Tibial artery (tissue), 4 donors: ENCODE data around the gene PSME1.

Experiments
- DNase-seq, 2 donors: peaks; one replicate each; pipeline ENCODE4 v3.0.0-alpha.2; 2019
- H3K27ac ChIP-seq, 2 donors: fragments of 200-600 bp; sonication (generic) in 1 of 2; 1 replicate in 1 of 2; 2 replicates in 1 of 2; pipeline ENCODE4 v1.5.1; 2018 to 2019; ENCODE audit warnings: mild to moderate bottlenecking in 1 of 2
- H3K27me3 ChIP-seq, 2 donors: fragments of 200-600 bp; sonication (generic) in 1 of 2; one replicate each; pipeline versions ENCODE4 v1.5.1 to v1.6.0; 2016 to 2019
- H3K36me3 ChIP-seq, 3 donors: fragments of 200-600 bp; sonication (generic) in 2 of 3; one replicate each; pipeline ENCODE4 v1.5.1; 2016 to 2019; ENCODE audit warnings: mild to moderate bottlenecking in 2 of 3
- H3K4me1 ChIP-seq, 4 donors: fragments of 200-600 bp; sonication (generic) in 2 of 4; 1 replicate in 3 of 4; 2 replicates in 1 of 4; pipeline ENCODE4 v1.5.1; 2016 to 2019
- H3K4me3 ChIP-seq, 2 donors: fragments of 200-600 bp; sonication (generic) in 1 of 2; 1 replicate in 1 of 2; 2 replicates in 1 of 2; pipeline ENCODE4 v1.5.1; 2018 to 2019; ENCODE audit warnings: mild to moderate bottlenecking in 2 of 2
- H3K9me3 ChIP-seq, 3 donors: fragments of 200-600 bp; sonication (generic) in 1 of 3; one replicate each; pipeline ENCODE4 v1.5.1; 2016 to 2019
- intact Hi-C: fragments of 100-400 bp; cut with DNase I; formaldehyde crosslinking; loops from one replicate; pipeline ENCODE4 v1.15.0; 2023; ENCODE audit warnings: low total_unique reads
- TF ChIP-seq, protein P1 (sequence below), 2 experiments: fragments of 200-600 bp in 1 of 2; fragments of 450-650 bp in 1 of 2; IDR thresholded peaks; one replicate each; pipeline ENCODE4 v1.5.1; 2017 to 2019; ENCODE audit warnings: antibody characterized with exemption in 2 of 2, mild to moderate bottlenecking in 1 of 2, moderate library complexity in 1 of 2

Gene PSME1

DNA sequence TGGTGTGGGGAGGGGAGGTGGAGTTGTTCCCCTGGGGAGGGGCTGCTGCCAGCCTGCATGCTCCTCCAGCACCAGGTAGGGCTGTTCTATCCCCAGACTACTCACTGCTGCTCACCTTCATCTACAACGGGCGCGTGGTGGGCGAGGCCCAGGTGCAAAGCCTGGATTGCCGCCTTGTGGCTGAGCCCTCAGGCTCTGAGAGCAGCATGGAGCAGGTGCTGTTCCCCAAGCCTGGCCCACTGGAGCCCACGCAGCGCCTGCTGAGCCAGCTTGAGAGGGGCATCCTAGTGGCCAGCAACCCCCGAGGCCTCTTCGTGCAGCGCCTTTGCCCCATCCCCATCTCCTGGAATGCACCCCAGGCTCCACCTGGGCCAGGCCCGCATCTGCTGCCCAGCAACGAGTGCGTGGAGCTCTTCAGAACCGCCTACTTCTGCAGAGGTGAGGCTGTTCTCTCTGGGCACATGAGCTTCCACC is 28.6 kb downstream of the PSME1 start:
- no peaks in the 10 kb centered on the region for H3K9me3 ChIP-seq
- peaks cover 47 to 82% (median 63%) of the 10 kb centered on the region in 3 donors for H3K36me3 ChIP-seq
- H3K4me3 ChIP-seq: no peak overlapping the region
- H3K4me1 ChIP-seq: peaks cover 0 to 37% (median 28%) of the 10 kb centered on the region in 4 donors
- DNase-seq: no peak
- no peak overlapping the region for H3K27ac ChIP-seq
- intact Hi-C loops: no loop called here
- H3K27me3 ChIP-seq: no peaks in the 10 kb centered on the region
- TF ChIP-seq, protein P1, sequence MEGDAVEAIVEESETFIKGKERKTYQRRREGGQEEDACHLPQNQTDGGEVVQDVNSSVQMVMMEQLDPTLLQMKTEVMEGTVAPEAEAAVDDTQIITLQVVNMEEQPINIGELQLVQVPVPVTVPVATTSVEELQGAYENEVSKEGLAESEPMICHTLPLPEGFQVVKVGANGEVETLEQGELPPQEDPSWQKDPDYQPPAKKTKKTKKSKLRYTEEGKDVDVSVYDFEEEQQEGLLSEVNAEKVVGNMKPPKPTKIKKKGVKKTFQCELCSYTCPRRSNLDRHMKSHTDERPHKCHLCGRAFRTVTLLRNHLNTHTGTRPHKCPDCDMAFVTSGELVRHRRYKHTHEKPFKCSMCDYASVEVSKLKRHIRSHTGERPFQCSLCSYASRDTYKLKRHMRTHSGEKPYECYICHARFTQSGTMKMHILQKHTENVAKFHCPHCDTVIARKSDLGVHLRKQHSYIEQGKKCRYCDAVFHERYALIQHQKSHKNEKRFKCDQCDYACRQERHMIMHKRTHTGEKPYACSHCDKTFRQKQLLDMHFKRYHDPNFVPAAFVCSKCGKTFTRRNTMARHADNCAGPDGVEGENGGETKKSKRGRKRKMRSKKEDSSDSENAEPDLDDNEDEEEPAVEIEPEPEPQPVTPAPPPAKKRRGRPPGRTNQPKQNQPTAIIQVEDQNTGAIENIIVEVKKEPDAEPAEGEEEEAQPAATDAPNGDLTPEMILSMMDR (IDR thresholded peaks at IDR 0.05): no peak

DNA sequence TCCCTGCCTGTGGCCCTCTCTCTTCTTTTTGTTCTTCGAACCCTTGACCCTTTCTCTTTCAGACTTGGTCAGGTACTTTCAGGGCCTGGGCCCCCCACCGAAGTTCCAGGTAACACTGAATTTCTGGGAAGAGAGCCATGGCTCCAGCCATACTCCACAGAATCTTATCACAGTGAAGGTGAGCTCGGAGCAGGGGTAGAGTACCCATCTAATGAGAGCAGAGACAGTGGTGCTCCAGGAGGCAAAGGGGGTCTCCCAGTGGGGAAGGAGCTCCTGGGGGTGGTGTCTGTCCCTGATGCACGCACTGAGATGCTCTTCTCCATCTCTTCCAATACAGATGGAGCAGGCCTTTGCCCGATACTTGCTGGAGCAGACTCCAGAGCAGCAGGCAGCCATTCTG is 29.8 kb downstream of the PSME1 start:
- peaks cover 47 to 78% (median 63%) of the 10 kb centered on the region in 3 donors for H3K36me3 ChIP-seq
- H3K27me3 ChIP-seq: no peaks in the 10 kb centered on the region
- H3K4me3 ChIP-seq: no peak overlapping the region
- no peaks in the 10 kb centered on the region for H3K9me3 ChIP-seq
- no peak overlapping the region for H3K27ac ChIP-seq
- H3K4me1 ChIP-seq: peaks cover 0 to 32% (median 23%) of the 10 kb centered on the region in 4 donors
- TF ChIP-seq, protein P1 (IDR thresholded peaks at IDR 0.05): no peak
- intact Hi-C loops: no loop called here
- no peak for DNase-seq

DNA sequence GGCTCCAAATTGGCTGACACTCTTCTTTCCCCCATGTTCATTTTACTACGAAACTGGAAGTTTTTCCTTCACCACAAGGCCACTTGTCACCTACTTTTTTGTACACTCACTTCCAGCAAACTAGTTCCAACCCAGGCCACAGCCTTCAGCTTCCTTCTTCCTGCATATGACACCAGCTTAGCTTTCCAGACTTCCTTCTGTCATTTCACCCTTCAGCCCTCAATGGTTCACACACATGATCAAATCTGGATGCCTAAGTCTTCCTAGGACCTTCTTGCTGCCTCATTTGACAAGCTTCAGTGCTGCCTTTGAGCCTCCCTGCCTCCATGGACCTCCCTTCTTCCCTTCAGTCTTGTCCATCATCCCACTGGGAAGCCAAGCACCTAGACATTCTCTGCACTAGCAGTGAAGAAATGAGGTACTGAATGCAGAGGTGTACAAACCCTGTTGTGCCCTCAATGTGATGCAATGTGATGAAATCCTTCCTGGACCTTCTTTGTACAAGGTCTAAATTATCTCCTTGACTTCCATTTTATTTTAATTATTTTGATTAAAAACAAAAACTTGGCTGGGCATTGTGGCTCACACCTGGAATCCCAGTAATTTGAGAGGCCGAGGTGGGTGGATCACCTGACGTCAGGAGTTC is 31.6 kb downstream of the PSME1 start:
- Histone ChIP-seq H3K36me3 (peaks cover 47 to 80% (median 63%) of the 10 kb centered on the region in 3 donors), H3K27ac (no peak overlapping the region), H3K9me3 (no peaks in the 10 kb centered on the region), H3K4me3 (no peak overlapping the region), H3K4me1 (peaks cover 0 to 26% (median 19%) of the 10 kb centered on the region in 4 donors), H3K27me3 (no peaks in the 10 kb centered on the region)
- intact Hi-C loops: no loop called here
- DNase-seq: no peak
- TF ChIP-seq, protein P1 (IDR thresholded peaks at IDR 0.05): no peak

DNA sequence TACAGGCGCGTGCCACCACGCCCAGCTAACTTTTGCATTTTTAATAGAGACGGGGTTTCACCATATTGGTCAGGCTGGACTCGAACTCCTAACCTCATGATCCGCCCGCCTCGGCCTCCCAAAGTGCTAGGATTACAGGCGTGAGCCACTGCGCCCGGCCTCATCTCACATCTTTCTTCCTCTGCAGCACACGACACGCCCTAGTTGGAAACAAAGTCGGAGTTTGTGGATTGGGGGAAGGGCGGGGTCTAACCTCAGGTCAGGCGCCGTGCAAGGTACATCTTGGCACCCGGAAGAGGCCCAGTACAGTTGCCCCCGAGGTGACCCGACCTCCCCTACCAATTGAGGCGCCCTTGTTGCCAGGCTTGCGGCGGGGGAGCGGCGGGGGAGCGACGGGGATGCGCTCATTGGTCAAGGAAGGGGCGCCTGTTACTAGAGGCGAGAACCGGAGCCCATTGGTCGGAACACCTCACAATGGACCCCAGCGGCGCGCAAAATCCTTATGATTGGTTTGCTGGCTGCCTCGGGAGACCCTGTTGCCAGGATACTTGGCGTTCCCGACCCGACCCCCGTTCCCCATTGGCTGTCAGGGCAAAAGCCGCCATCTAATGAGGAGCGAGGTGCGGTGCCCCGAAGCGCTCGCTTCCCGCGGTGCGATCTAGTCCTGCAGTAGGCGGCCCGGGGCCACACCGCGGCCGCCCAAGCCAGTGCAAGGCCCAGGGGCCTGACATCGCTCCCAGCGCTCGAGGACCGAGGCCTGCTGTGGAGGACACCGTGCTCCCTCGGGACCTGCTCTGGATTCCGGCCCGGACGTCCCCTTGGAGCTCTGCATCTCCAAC is 35.6 kb downstream of the PSME1 start, which contains the start of gene REC8:
TSS of gene REC8 (plus strand) at position 659 of the 839 bp plus-strand sequence. CDS start 473 bp downstream, outside the sequence.
- H3K36me3 ChIP-seq: peaks cover 8 to 55% (median 23%) of the 10 kb centered on the region in 3 donors
- peak; percentile 72 to 81 for DNase-seq

DNA sequence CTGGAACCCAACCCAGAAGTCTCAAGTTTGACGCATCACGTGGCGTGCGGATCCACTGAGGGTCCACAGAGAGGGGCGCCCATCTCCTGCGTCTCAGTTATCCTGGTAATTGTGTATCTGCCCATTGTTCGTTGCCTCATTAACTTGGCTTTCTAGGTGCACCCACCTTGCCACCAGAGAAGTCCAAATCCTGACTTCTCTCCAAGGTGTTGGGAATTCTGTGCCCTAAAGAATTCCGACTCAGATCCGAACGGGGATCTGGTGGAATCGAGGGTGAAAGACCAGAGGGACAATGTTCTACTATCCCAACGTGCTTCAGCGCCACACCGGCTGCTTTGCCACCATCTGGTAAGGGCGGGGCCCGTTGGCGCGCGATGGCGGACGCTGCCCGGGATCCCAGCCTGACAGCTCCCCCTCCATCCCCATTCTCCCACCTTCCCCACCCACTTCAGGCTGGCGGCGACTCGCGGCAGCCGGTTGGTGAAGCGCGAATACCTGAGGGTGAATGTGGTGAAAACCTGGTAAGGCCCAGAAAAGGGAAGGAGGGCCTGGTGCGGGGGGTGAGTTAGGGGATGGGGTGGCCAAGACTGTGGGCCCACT is 36.4 kb downstream of the PSME1 start:
- DNase-seq: no peak
- H3K27ac ChIP-seq: peak overlapping the region; percentile 0 to 27
- H3K4me3 ChIP-seq: peak overlapping the region; percentile 36 to 46
- H3K4me1 ChIP-seq: peaks cover 0 to 13% (median 3%) of the 10 kb centered on the region in 4 donors
- no peaks in the 10 kb centered on the region for H3K27me3 ChIP-seq
- peaks cover 6 to 55% (median 21%) of the 10 kb centered on the region in 3 donors for H3K36me3 ChIP-seq
- TF ChIP-seq, protein P1 (IDR thresholded peaks at IDR 0.05): no peak
- intact Hi-C loops: no loop called here
- H3K9me3 ChIP-seq: no peaks in the 10 kb centered on the region

More for the DNA sequence above, 35.6 kb downstream of the PSME1 start, which contains the start of gene REC8:
- Histone ChIP-seq H3K27ac (peak within 1 kb of the TSS; percentile 0 to 27), H3K9me3 (no peaks in the 10 kb centered on the region), H3K27me3 (no peaks in the 10 kb centered on the region), H3K4me3 (peak within 1 kb of the TSS; percentile 36 to 46), H3K4me1 (peaks cover 0 to 13% (median 3%) of the 10 kb centered on the region in 4 donors)
- intact Hi-C loops: no loop called here
- TF ChIP-seq, protein P1 (IDR thresholded peaks at IDR 0.05): no peak
